Suppressor macrophage treated with lipopolysaccharide for 1 hour (primary cell): ENCODE measurements around the gene WSCD2.

Source experiments
- DNase-seq, 3 donors: peaks; one replicate each; pipeline ENCODE4 v3.0.0-alpha.2; 2020 to 2022

Gene WSCD2

DNA sequence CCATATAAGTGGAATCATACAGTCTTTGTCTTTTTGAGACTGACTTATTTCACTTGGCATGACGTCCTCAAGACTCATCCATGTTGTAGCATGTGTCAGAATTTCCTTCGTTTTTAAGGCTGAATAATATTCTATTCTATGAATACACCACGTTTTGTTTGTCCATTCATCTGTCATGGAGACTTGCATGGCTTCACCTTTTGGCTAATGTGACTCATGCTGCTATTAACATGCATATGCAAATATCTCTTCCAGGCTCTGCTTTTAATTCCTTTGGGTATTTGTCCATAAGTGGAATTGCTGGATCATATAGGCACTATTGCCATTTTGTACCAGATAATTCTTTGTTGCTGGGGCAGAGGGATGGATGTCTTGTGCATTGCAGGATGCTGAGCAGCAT lies 19.6 kb upstream of the WSCD2 start:
- no peak for DNase-seq

- no peak for DNase-seq
These were observed 19.1 kb upstream of the WSCD2 start for GRCh38 chr12:108109954-108110353.

- no peak for DNase-seq
These were observed 18.2 kb upstream of the WSCD2 start for GRCh38 chr12:108110844-108111243.

GRCh38 chr12:108112832-108113556 lies 16.1 kb upstream of the WSCD2 start:
- DNase-seq: no peak

DNA sequence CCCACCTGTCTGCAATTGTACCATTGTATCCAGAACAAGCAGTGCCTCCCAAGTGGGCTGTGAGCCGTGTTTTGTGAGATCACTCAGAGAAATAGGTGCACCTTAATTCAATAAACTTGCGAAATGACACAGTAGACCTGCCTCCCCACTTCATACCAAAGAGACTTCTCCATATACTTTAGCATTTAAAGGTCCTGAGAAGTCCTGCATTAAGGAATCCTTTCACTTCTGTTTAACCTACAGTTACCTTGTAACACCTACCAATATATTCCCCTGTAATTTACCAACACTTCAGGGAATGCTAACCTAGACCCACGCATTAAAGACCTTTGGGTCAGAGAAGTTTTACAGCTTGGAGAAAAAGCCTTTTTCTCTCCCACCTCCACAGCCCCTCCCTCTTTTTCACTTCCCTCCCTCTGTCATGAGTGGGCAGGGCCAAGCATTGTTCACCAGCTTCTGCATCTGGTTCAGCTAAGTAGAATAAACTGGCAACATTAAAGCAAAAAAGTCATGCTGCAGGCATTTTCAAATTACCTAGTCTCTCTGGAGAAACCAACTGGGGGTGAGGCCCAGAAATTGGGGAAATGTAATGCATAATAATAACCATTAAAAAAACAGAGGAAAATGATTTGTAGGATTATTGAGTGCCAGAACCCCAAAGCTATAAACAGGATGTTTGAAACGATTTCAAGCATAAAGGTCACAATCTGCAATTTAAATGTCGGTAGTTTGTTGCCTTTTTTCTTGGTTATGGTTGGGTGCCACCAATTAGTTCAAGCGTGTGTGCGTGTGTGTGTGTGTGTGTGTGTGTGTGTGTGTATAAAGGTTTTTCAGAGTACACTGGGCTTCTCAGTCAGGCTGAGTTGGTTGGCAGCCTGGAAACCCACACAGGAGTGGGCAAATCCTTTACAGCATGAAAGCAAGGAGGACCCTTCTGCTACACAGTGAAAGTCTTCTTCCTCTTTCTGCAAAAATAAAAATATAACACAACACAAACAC lies 13.7 kb upstream of the WSCD2 start:
- DNase-seq: peak in 2 of 3 donors; percentile 28 to 42

- DNase-seq: no peak
These were observed 12.8 kb upstream of the WSCD2 start for GRCh38 chr12:108116254-108116653.

- no peak for DNase-seq
These were observed 12.4 kb upstream of the WSCD2 start for GRCh38 chr12:108116699-108117098.

- DNase-seq: no peak
These were observed 11.8 kb upstream of the WSCD2 start for GRCh38 chr12:108117163-108117849.

GRCh38 chr12:108117902-108118301 lies 11.2 kb upstream of the WSCD2 start:
- no peak for DNase-seq

DNA sequence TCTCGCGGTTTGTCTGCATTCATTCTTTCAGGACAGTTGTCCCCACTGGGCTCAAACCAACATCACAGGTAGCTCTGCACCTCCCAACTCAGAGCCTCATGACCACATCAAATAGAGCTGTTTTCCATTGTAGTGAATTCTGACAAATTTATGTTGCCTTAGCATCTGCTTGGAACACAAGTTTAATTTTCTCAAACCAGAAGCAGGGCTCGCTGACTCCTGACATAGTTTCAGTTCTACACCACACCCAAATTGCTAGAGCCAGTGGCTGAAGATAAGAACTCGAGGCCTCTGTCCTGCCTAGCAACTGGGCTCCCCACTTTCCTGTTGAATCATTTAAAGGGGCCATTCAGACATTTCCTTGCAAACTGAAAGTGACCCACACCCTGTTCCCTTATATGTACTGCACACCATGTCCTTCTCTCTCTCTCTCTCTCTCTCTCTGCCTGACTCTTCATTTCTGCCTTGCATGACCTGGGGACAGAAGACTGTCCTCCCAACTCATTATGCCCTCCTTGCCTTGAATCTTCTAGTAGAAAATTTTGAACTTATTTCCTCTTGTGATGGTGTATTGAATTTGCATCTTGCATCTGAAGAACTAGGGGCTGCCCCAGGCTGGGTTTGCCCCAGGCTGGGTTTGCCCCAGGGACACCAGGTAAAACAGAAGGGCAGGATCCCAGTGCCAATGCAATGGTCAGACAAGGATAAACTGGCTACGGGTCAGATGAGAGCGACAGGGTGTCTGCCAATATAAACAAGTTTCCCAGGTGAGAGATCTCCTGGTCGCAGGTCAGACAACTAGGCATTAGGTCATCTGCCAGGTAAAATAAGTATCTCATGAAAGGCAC lies 9.7 kb upstream of the WSCD2 start:
- DNase-seq: no peak

DNA sequence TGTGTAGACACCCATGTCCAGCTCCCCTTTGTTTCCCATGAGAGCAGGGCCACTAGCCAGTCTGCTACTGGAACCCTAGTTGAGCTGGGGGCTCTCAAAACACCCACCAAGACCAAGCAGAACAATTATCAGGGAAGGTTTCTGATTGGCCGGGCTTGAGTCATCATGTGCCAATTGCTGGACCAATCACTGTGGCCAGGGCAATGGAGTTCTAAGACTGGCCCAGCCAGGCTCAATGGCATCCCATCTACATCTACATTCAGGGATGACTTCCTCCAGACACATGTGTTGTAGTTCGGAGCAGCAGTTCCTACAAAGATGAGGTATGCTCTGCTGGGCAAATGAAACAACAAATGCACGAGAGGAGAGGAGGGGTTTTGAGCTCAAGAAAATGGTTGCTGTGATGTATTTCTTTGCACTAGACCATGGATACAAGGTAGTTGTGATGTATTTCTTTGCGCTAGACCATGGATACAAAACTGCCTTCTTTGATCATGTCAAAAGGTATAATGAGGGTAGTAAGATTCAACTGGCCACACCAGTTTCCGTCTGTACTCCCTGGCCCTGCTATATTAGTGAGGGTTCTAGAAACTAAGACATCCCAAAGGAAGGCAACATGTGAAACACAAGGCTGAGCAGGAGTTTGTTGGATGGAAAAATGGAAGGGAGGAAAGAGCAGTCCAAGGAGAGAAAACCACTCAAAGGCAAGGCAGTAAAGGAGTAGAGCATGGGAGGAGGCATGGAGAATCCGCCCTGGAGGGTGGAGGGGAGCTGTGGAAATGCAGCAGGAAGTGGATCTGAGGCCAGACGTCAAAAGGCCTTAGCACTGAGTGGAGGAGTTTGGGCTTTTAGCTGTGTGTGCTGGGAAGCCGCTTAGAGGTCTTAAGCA lies 8.9 kb upstream of the WSCD2 start:
- no peak for DNase-seq

GRCh38 chr12:108120863-108121165 lies 8.3 kb upstream of the WSCD2 start:
- DNase-seq: no peak

DNA sequence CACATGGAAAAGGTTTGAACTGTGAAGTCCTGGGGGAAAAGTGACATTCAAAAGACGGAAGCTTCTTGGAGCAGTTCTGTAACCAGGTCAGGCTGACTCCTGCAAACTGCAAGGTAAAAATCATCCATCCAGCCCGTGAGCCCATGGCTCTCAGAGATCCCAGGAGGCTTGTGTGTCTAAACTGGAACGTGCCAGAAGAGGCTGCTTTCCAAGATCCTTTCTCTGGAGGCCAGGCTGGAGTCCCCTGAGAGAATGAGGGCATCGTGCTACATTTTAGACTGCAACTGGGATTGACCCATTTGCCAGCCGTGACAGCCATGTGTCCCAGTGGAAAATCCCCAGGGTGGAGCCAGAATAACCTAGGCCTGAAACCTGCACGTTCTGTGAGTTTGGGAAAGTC lies 7.8 kb upstream of the WSCD2 start:
- no peak for DNase-seq

GRCh38 chr12:108121728-108122471 lies 7.2 kb upstream of the WSCD2 start:
- no peak for DNase-seq

GRCh38 chr12:108122644-108123043 lies 6.4 kb upstream of the WSCD2 start:
- DNase-seq: no peak

DNA sequence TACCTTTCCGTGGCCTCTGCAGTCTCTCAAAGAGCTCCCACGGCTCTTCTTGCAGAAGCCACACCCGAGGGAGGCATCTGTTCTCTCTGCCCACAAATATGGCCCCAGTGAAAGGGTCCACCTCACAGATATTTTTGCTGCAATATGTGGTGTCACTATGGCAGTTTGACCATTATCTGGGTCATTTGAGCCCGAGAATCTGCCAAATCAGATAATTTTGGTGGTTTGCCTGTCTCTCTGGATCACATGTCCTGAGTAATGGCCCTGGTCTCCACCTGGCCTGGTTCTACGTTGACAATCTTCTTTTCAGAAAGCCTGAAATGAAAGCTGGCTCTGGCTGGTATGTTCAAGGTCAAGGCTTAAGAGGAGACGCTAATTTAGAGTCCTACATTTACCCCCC lies 5.7 kb upstream of the WSCD2 start:
- no peak for DNase-seq

DNA sequence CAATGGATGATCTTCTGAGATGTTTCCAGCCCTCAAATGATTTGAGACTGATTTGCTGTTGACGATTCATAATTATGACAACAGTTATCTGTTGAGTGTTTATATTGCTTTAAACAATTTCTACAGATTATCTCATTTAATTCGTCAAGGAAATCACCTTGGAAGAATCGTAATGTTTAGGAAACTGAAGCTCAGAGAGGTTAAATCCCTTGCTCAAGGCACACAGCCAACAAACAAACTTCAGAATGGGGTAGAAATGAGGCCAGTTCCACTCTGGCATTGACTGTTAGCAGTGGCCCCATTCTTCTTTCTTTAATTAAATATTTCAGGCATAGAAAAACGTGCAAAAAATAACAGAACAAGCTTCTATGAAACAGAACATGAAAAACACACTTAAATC lies 4.0 kb upstream of the WSCD2 start:
- no peak for DNase-seq

GRCh38 chr12:108126212-108126611 lies 2.9 kb upstream of the WSCD2 start:
- DNase-seq: no peak

DNA sequence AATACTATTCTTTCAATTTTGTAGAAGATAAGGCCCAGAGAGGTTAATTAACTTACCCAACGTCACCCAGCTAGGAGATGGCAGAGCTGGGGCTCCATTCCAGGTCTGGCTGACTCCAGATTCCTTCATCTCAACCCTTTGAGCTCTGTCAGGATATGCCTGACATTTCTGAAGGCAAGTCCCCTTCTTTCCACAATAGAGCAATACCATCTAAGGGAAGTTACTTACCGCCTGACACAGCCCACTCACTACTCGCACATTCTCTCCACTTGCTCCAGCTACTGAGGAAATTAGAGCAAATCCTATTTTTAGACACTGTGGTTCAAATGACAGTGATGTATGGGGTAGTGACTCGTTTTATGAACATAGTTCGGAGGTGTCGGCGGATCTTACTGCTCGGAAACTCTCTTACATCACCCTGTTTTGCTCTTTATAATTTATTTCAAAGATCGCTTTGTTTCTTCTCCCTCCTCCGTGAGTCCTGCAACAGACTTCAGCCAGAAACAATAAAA lies 2.0 kb upstream of the WSCD2 start:
- peak; percentile 67 to 69 (median 68) for DNase-seq

DNA sequence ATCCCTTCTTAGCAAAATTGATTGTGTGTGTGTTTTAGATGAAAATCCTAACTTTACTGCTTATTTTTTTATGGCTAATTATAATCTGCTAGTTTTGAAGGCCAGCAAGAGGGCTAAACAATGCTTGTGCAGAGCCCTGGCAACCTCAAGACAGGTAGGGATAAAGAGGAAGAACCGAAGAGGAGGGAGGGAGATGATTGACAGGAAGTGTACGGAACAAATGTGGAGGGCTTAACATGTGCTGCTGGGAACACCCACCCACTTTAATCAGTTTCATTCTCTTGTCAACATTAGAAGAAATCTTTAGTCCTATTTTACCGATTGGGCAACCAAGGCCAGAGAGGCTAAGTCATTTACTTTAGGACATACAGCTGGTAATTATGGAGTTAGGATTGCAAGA lies 1.4 kb upstream of the WSCD2 start:
- DNase-seq: no peak
